ENCODE results near the gene NAXD. TPM values are rescaled to one million over a fixed set of nuclear protein-coding genes. Genes with fewer than 3 reads are reported as not detected.
"Not testable (repeated sequence)": the region's sequence is repeated elsewhere in the genome, so short reads cannot be mapped to it uniquely, and the experiment has no call there.

Gene NAXD
- total and polyA plus RNA-seq, 4 experiments from 2014 or later: 20.4 to 33.4 (median 26.5) TPM

- POLR2A ChIA-PET (ENCODE audit: partially characterized antibody): no interaction called here
- no peak overlapping the region for H3K4me3 ChIP-seq (ENCODE audit: low read length in 2 of 2)
- DNase-seq: no peak
- Mint-ChIP-seq H3K9me3 (no peaks in the 10 kb centered on the region), H3K36me3 (no peaks in the 10 kb centered on the region), H3K27me3 (peaks cover 4% of the 10 kb centered on the region in 2 donors), H3K27ac (no peak overlapping the region), H3K4me3 (no peak overlapping the region), H3K4me1 (peaks cover 0 to 2% (median 1%) of the 10 kb centered on the region in 4 donors)
- H3K36me3 ChIP-seq (ENCODE audit: insufficient read depth, low read length): no peaks in the 10 kb centered on the region
- H3K27ac ChIP-seq (ENCODE audit: low read depth, low read length): no peak overlapping the region
- no peaks in the 10 kb centered on the region for H3K4me1 ChIP-seq (ENCODE audit: insufficient read depth, low read length)
- intact Hi-C loops (cut with micrococcal nuclease): no loop called here
- CTCF ChIA-PET (ENCODE audit: partially characterized antibody): interaction anchor here (1.8 kb wide), 1 partner anchor 225 kb away, joined by 4 read pairs; no protein-coding TSS in a partner anchor
- no peaks in the 10 kb centered on the region for H3K9me3 ChIP-seq (ENCODE audit: control insufficient read depth in 1 of 2, low read length in 2 of 2)
- no peaks in the 10 kb centered on the region for H3K27me3 ChIP-seq (ENCODE audit: insufficient read depth, low read length)
Observed at GRCh38 chr13:110597041-110597689, 18.2 kb upstream of the NAXD start.

- no peaks in the 10 kb centered on the region for H3K27me3 ChIP-seq (ENCODE audit: insufficient read depth, low read length)
- no peaks in the 10 kb centered on the region for H3K9me3 ChIP-seq (ENCODE audit: control insufficient read depth in 1 of 2, low read length in 2 of 2)
- no peak overlapping the region for H3K4me3 ChIP-seq (ENCODE audit: low read length in 2 of 2)
- H3K36me3 ChIP-seq (ENCODE audit: insufficient read depth, low read length): no peaks in the 10 kb centered on the region
- no peaks in the 10 kb centered on the region for H3K36me3 Mint-ChIP-seq
- no peaks in the 10 kb centered on the region for H3K9me3 Mint-ChIP-seq
- H3K27ac Mint-ChIP-seq: peak overlapping the region in 1 of 7 donors; percentile 3
- H3K4me1 ChIP-seq (ENCODE audit: insufficient read depth, low read length): no peaks in the 10 kb centered on the region
- H3K27ac ChIP-seq (ENCODE audit: low read depth, low read length): no peak overlapping the region
- DNase-seq: no peak
- intact Hi-C loops (cut with micrococcal nuclease): no loop called here
- H3K4me3 Mint-ChIP-seq: no peak overlapping the region
- ChIA-PET CTCF (ENCODE audit: partially characterized antibody) (no interaction called here), POLR2A (ENCODE audit: partially characterized antibody) (no interaction called here)
- peaks cover 5 to 7% of the 10 kb centered on the region in 2 donors for H3K27me3 Mint-ChIP-seq
- H3K4me1 Mint-ChIP-seq: no peaks in the 10 kb centered on the region
Observed at GRCh38 chr13:110600261-110600819, 15.0 kb upstream of the NAXD start.

- ChIA-PET POLR2A (ENCODE audit: partially characterized antibody) (no interaction called here), CTCF (ENCODE audit: partially characterized antibody) (no interaction called here)
- Histone ChIP-seq H3K9me3 (ENCODE audit: control insufficient read depth in 1 of 2, low read length in 2 of 2) (no peaks in the 10 kb centered on the region), H3K36me3 (ENCODE audit: insufficient read depth, low read length) (no peaks in the 10 kb centered on the region), H3K27me3 (ENCODE audit: insufficient read depth, low read length) (no peaks in the 10 kb centered on the region), H3K27ac (ENCODE audit: low read depth, low read length) (no peak overlapping the region), H3K4me1 (ENCODE audit: insufficient read depth, low read length) (no peaks in the 10 kb centered on the region), H3K4me3 (ENCODE audit: low read length in 2 of 2) (no peak overlapping the region)
- H3K36me3 Mint-ChIP-seq: no peaks in the 10 kb centered on the region
- no peak overlapping the region for H3K4me3 Mint-ChIP-seq
- H3K27me3 Mint-ChIP-seq: peaks cover 5 to 7% of the 10 kb centered on the region in 2 donors
- H3K9me3 Mint-ChIP-seq: no peaks in the 10 kb centered on the region
- H3K27ac Mint-ChIP-seq: no peak overlapping the region
- no peaks in the 10 kb centered on the region for H3K4me1 Mint-ChIP-seq
- no peak for DNase-seq
- intact Hi-C loops (cut with micrococcal nuclease): no loop called here
Observed at GRCh38 chr13:110600980-110601379, 14.4 kb upstream of the NAXD start.

- no peaks in the 10 kb centered on the region for H3K4me1 Mint-ChIP-seq
- POLR2A ChIA-PET (ENCODE audit: partially characterized antibody): no interaction called here
- intact Hi-C loops (cut with micrococcal nuclease): no loop called here
Observed at GRCh38 chr13:110605132-110605531, 10.2 kb upstream of the NAXD start.

GRCh38 chr13:110606281-110606680, 9.1 kb upstream of the NAXD start:
- H3K4me3 ChIP-seq (ENCODE audit: low read length in 2 of 2); intact Hi-C loops (cut with micrococcal nuclease); CTCF ChIA-PET (ENCODE audit: partially characterized antibody); H3K9me3 Mint-ChIP-seq; H3K9me3 ChIP-seq (ENCODE audit: control insufficient read depth in 1 of 2, low read length in 2 of 2); POLR2A ChIA-PET (ENCODE audit: partially characterized antibody); H3K36me3 Mint-ChIP-seq; H3K4me1 ChIP-seq (ENCODE audit: insufficient read depth, low read length); H3K4me1 Mint-ChIP-seq; H3K27ac ChIP-seq (ENCODE audit: low read depth, low read length); DNase-seq; H3K27me3 Mint-ChIP-seq; H3K4me3 Mint-ChIP-seq; H3K27me3 ChIP-seq (ENCODE audit: insufficient read depth, low read length); H3K27ac Mint-ChIP-seq; H3K36me3 ChIP-seq (ENCODE audit: insufficient read depth, low read length): not testable (repeated sequence)

More at GRCh38 chr13:110605132-110605531, 10.2 kb upstream of the NAXD start:
- no peak for DNase-seq
- H3K9me3 ChIP-seq (ENCODE audit: control insufficient read depth in 1 of 2, low read length in 2 of 2): no peaks in the 10 kb centered on the region
- peaks cover 0 to 3% (median 0%) of the 10 kb centered on the region in 8 donors for H3K9me3 Mint-ChIP-seq
- no peaks in the 10 kb centered on the region for H3K36me3 ChIP-seq (ENCODE audit: insufficient read depth, low read length)
- H3K27me3 ChIP-seq (ENCODE audit: insufficient read depth, low read length): no peaks in the 10 kb centered on the region
- H3K4me1 ChIP-seq (ENCODE audit: insufficient read depth, low read length): no peaks in the 10 kb centered on the region
- no peaks in the 10 kb centered on the region for H3K36me3 Mint-ChIP-seq
- H3K27ac Mint-ChIP-seq: no peak overlapping the region
- no peak overlapping the region for H3K4me3 ChIP-seq (ENCODE audit: low read length in 2 of 2)
- no peak overlapping the region for H3K27ac ChIP-seq (ENCODE audit: low read depth, low read length)
- CTCF ChIA-PET (ENCODE audit: partially characterized antibody): no interaction called here
- peaks cover 5% of the 10 kb centered on the region in 2 donors for H3K27me3 Mint-ChIP-seq
- no peak overlapping the region for H3K4me3 Mint-ChIP-seq

- H3K36me3 Mint-ChIP-seq: no peaks in the 10 kb centered on the region
- POLR2A ChIA-PET (ENCODE audit: partially characterized antibody): interaction anchor here (0.8 kb wide), 1 partner anchor 9 kb away, joined by 3 read pairs; no protein-coding TSS in a partner anchor
Observed at GRCh38 chr13:110607675-110608224, 7.6 kb upstream of the NAXD start.

GRCh38 chr13:110610955-110611595, 4.3 kb upstream of the NAXD start:
- peaks cover 0 to 3% (median 0%) of the 10 kb centered on the region in 8 donors for H3K9me3 Mint-ChIP-seq
- H3K27ac ChIP-seq (ENCODE audit: low read depth, low read length): no peak overlapping the region
- H3K27me3 Mint-ChIP-seq: no peaks in the 10 kb centered on the region
- POLR2A ChIA-PET (ENCODE audit: partially characterized antibody): no interaction called here
- H3K4me1 Mint-ChIP-seq: peaks cover 7 to 18% (median 8%) of the 10 kb centered on the region in 4 donors
- no peaks in the 10 kb centered on the region for H3K36me3 ChIP-seq (ENCODE audit: insufficient read depth, low read length)
- H3K27ac Mint-ChIP-seq: peak overlapping the region in 3 of 7 donors; percentile 14 to 64 (median 23)
- peaks cover 0 to 3% of the 10 kb centered on the region in 2 donors for H3K36me3 Mint-ChIP-seq
- H3K27me3 ChIP-seq (ENCODE audit: insufficient read depth, low read length): no peaks in the 10 kb centered on the region
- H3K4me1 ChIP-seq (ENCODE audit: insufficient read depth, low read length): peaks cover 3% of the 10 kb centered on the region
- intact Hi-C loops (cut with micrococcal nuclease): loop anchor here (10.0 kb wide), 2 partner anchors 156 to 304 kb away; partner anchors contain the start of gene ANKRD10
- CTCF ChIA-PET (ENCODE audit: partially characterized antibody): no interaction called here
- no peaks in the 10 kb centered on the region for H3K9me3 ChIP-seq (ENCODE audit: control insufficient read depth in 1 of 2, low read length in 2 of 2)
- peak overlapping the region; percentile 56 to 78 (median 76) for H3K4me3 Mint-ChIP-seq
- DNase-seq: no peak
- peak overlapping the region in 1 of 2 donors; percentile 8 for H3K4me3 ChIP-seq (ENCODE audit: low read length in 2 of 2)

More at GRCh38 chr13:110607675-110608224, 7.6 kb upstream of the NAXD start:
- H3K4me3 Mint-ChIP-seq: no peak overlapping the region
- H3K27me3 Mint-ChIP-seq: peaks cover 0 to 1% of the 10 kb centered on the region in 2 donors
- peaks cover 0 to 11% (median 6%) of the 10 kb centered on the region in 4 donors for H3K4me1 Mint-ChIP-seq
- Histone ChIP-seq H3K9me3 (ENCODE audit: control insufficient read depth in 1 of 2, low read length in 2 of 2) (no peaks in the 10 kb centered on the region), H3K4me1 (ENCODE audit: insufficient read depth, low read length) (no peaks in the 10 kb centered on the region), H3K36me3 (ENCODE audit: insufficient read depth, low read length) (no peaks in the 10 kb centered on the region), H3K27ac (ENCODE audit: low read depth, low read length) (no peak overlapping the region), H3K4me3 (ENCODE audit: low read length in 2 of 2) (no peak overlapping the region), H3K27me3 (ENCODE audit: insufficient read depth, low read length) (no peaks in the 10 kb centered on the region)
- no peak overlapping the region for H3K27ac Mint-ChIP-seq
- intact Hi-C loops (cut with micrococcal nuclease): no loop called here
- DNase-seq: no peak
- CTCF ChIA-PET (ENCODE audit: partially characterized antibody): no interaction called here
- H3K9me3 Mint-ChIP-seq: peaks cover 0 to 3% (median 0%) of the 10 kb centered on the region in 8 donors

Data from CD4-positive, alpha-beta memory T cell (primary cell).